SK-N-SH (cell line): ENCODE data around the gene CBX6. TPM values are rescaled to one million over a fixed set of nuclear protein-coding genes. Genes with fewer than 3 reads are reported as not detected.

Experiments
- CTCF ChIA-PET: fragments of 300-600, 350-600 bp; formaldehyde crosslinking; extraction: SDS; loops from one replicate; lab custom pipeline; 2021; lab: Yijun Ruan, JAX
- POLR2A ChIA-PET: fragments of 350-600 bp; sonication (Branson Sonifier 250); formaldehyde crosslinking; extraction: SDS; loops from one replicate; lab custom pipeline; 2020; ENCODE audit warnings: antibody characterized with exemption, inconsistent platforms; lab: Yijun Ruan, JAX
- DNase-seq: peaks from one replicate; pipeline ENCODE4 v3.0.0; 2012
- H2AFZ ChIP-seq: fragments of 200-600 bp; sonication (generic); 2 replicates; pipeline ENCODE4 v1.8.1; 2016; ENCODE audit warnings: antibody characterized with exemption, mild to moderate bottlenecking, low read depth
- H3F3A ChIP-seq: fragments of 200-600 bp; sonication (generic); replicated peaks from 2 replicates; pipeline ENCODE3; 2016; ENCODE audit warnings: antibody characterized with exemption, mild to moderate bottlenecking; ENCODE audit not compliant: insufficient read depth
- H3K27ac ChIP-seq, 2 experiments: fragments of 200-500 bp in 1 of 2; fragments of 200-600 bp in 1 of 2; sonication (Bioruptor generic) in 1 of 2; sonication (generic), shearing (Covaris generic) in 1 of 2; 2 replicates each; pipeline versions ENCODE4 v1.5.1 to v1.6.1; 2014 to 2016; ENCODE audit warnings: low read depth in 2 of 2, inconsistent platforms in 1 of 2, low read length in 1 of 2, mild to moderate bottlenecking in 1 of 2, mixed read lengths in 1 of 2
- H3K27me3 ChIP-seq: fragments of 200-600 bp; sonication (generic), shearing (Covaris generic); 2 replicates; pipeline ENCODE4 v1.6.1; 2016; ENCODE audit warnings: mixed run types; ENCODE audit not compliant: insufficient read depth
- H3K36me3 ChIP-seq, 2 experiments: fragments of 200-500 bp in 1 of 2; fragments of 200-600 bp in 1 of 2; sonication (Bioruptor generic) in 1 of 2; sonication (generic) in 1 of 2; replicated peaks in 1 of 2; 2 replicates each; pipeline versions ENCODE3 to v1.5.1; 2014 to 2016; ENCODE audit warnings: low read length in 1 of 2, mild to moderate bottlenecking in 1 of 2; ENCODE audit not compliant: insufficient read depth in 2 of 2, control insufficient read depth in 1 of 2
- H3K4me1 ChIP-seq, 2 experiments: fragments of 200-500 bp in 1 of 2; fragments of 200-600 bp in 1 of 2; sonication (Bioruptor generic) in 1 of 2; sonication (generic), shearing (Covaris generic) in 1 of 2; 2 replicates each; pipeline versions ENCODE4 v1.5.1 to v1.6.1; 2014 to 2016; ENCODE audit warnings: low read depth in 1 of 2, low read length in 1 of 2, mixed run types in 1 of 2; ENCODE audit not compliant: insufficient read depth in 2 of 2, control insufficient read depth in 1 of 2
- H3K4me2 ChIP-seq: fragments of 200-600 bp; sonication (generic), shearing (Covaris generic); 2 replicates; pipeline ENCODE4 v1.6.1; 2017; ENCODE audit warnings: mixed run types
- H3K4me3 ChIP-seq, 2 experiments: fragments of 200-500 bp in 1 of 2; fragments of 200-600 bp in 1 of 2; sonication (Bioruptor generic) in 1 of 2; sonication (generic), shearing (Covaris generic) in 1 of 2; 2 replicates each; pipeline versions ENCODE4 v1.5.1 to v1.8.1; 2014 to 2016; ENCODE audit warnings: low read depth in 2 of 2, inconsistent platforms in 1 of 2, low read length in 1 of 2, mild to moderate bottlenecking in 1 of 2, mixed read lengths in 1 of 2, moderate library complexity in 1 of 2
- H3K79me2 ChIP-seq: fragments of 200-600 bp; sonication (generic); 2 replicates; pipeline ENCODE4 v1.8.1; 2017; ENCODE audit warnings: mild to moderate bottlenecking; ENCODE audit not compliant: insufficient read depth
- H3K9ac ChIP-seq: fragments of 200-600 bp; sonication (generic); 2 replicates; pipeline ENCODE4 v1.6.1; 2017; ENCODE audit warnings: mixed run types
- H3K9me2 ChIP-seq: fragments of 200-600 bp; sonication (generic); 2 replicates; pipeline ENCODE4 v1.6.1; 2017; ENCODE audit warnings: mixed run types
- H3K9me3 ChIP-seq: fragments of 200-600 bp; sonication (generic); 2 replicates; pipeline ENCODE4 v1.6.1; 2017; ENCODE audit warnings: mixed run types, mild to moderate bottlenecking, moderate library complexity
- H4K20me1 ChIP-seq: fragments of 200-600 bp; sonication (generic); 2 replicates; pipeline ENCODE4 v1.6.1; 2017; ENCODE audit warnings: mild to moderate bottlenecking, mixed run types; ENCODE audit not compliant: insufficient read depth
- CHD2 ChIP-seq: fragments of 150-350 bp; IDR thresholded peaks from 2 replicates; pipeline ENCODE4 v1.6.1; 2018; ENCODE audit warnings: low read length; ENCODE audit not compliant: partially characterized antibody
- ELF1 ChIP-seq: IDR thresholded peaks from 2 replicates; pipeline ENCODE4 v1.4.0; 2012
- EP300 ChIP-seq, 2 experiments: IDR thresholded peaks; 2 replicates each; pipeline versions ENCODE4 v1.4.0 to v1.6.1; 2012; ENCODE audit warnings: borderline replicate concordance in 1 of 2, low read depth in 1 of 2, low read length in 1 of 2
- EZH2phosphoT487 ChIP-seq: fragments of 200-600 bp; sonication (generic); IDR thresholded peaks from 2 replicates; pipeline ENCODE4 v1.6.1; 2017; ENCODE audit warnings: low read depth, mixed run types, mild to moderate bottlenecking, antibody characterized with exemption, moderate library complexity, borderline replicate concordance
- FOSL2 ChIP-seq: IDR thresholded peaks from 2 replicates; pipeline ENCODE4 v1.4.0; 2012; ENCODE audit warnings: low read depth, mild to moderate bottlenecking, moderate library complexity, borderline replicate concordance
- IRF3 ChIP-seq: fragments of 150-350 bp; IDR thresholded peaks from 2 replicates; pipeline ENCODE4 v1.6.1; 2016; ENCODE audit warnings: mild to moderate bottlenecking, low read depth, low read length
- JUND ChIP-seq: IDR thresholded peaks from 2 replicates; pipeline ENCODE4 v1.4.0; 2012
- MEF2A ChIP-seq: IDR thresholded peaks from 2 replicates; pipeline ENCODE4 v1.4.0; 2012; ENCODE audit warnings: low read depth, borderline replicate concordance
- PBX3 ChIP-seq: IDR thresholded peaks from 2 replicates; pipeline ENCODE4; 2012
- POLR2AphosphoS5 ChIP-seq: IDR thresholded peaks from 2 replicates; pipeline ENCODE4 v1.6.1; 2012; ENCODE audit warnings: low read depth, low read length
- RCOR1 ChIP-seq: fragments of 150-350 bp; IDR thresholded peaks from 2 replicates; pipeline ENCODE4 v1.6.1; 2017; ENCODE audit warnings: antibody characterized with exemption, low read length
- SIN3A ChIP-seq: IDR thresholded peaks from 2 replicates; pipeline ENCODE4 v1.6.1; 2012; ENCODE audit warnings: low read depth, mild to moderate bottlenecking, low read length, moderate library complexity, borderline replicate concordance
- SMC3 ChIP-seq: IDR thresholded peaks from 2 replicates; pipeline ENCODE4 v1.6.1; 2012; ENCODE audit warnings: low read depth, low read length, improper control_type of control experiment
- TAF1 ChIP-seq: IDR thresholded peaks from 2 replicates; pipeline ENCODE4 v1.6.1; 2012; ENCODE audit warnings: low read depth, mild to moderate bottlenecking, low read length, moderate library complexity, borderline replicate concordance
- TEAD4 ChIP-seq: IDR thresholded peaks from 2 replicates; pipeline ENCODE4 v1.4.0; 2012; ENCODE audit warnings: mild to moderate bottlenecking, borderline replicate concordance; ENCODE audit not compliant: insufficient read depth
- YY1 ChIP-seq: IDR thresholded peaks from 2 replicates; pipeline ENCODE4 v1.4.0; 2012; ENCODE audit warnings: low read depth, mild to moderate bottlenecking
- WGBS: methylation state at CpG from one replicate; pipeline ENCODE4 v1.1.6; 2017; ENCODE audit warnings: low lambda C conversion rate; 5-methylcytosine and 5-hydroxymethylcytosine counted together
- polyA plus RNA-seq, 3 experiments: library from polyadenylated mRNA; depleted of rRNA; stranded (reverse); fragments of >200 nt; gene quantifications; 2 replicates each; pipeline ENCODE4 v1.2.3, GENCODE V29; 2012
- TF ChIP-seq, protein P1 (sequence below): fragments of 150-350 bp; IDR thresholded peaks from 2 replicates; pipeline ENCODE4 v1.6.1; 2017; ENCODE audit warnings: antibody characterized with exemption, low read length, low read depth, borderline replicate concordance
- TF ChIP-seq, protein P2 (sequence below): IDR thresholded peaks from 2 replicates; pipeline ENCODE4 v1.6.1; 2012; ENCODE audit warnings: mild to moderate bottlenecking, low read depth, low read length, moderate library complexity

Gene CBX6
- polyA plus RNA-seq, 1 of the 3 experiments (the other 2 are of a cell fraction): 5.4 TPM

- H3K36me3 ChIP-seq: no peaks in the 10 kb centered on the region
- no peak for DNase-seq
- TF ChIP-seq IRF3 (no peak), YY1 (no peak), EP300 (IDR thresholded peaks at IDR 0.05; ENCODE audit: borderline replicate concordance in 1 of 2, low read depth in 1 of 2, low read length in 1 of 2) (no peak), MEF2A (no peak), RCOR1 (no peak), SIN3A (no peak)
- TF ChIP-seq, protein P1, sequence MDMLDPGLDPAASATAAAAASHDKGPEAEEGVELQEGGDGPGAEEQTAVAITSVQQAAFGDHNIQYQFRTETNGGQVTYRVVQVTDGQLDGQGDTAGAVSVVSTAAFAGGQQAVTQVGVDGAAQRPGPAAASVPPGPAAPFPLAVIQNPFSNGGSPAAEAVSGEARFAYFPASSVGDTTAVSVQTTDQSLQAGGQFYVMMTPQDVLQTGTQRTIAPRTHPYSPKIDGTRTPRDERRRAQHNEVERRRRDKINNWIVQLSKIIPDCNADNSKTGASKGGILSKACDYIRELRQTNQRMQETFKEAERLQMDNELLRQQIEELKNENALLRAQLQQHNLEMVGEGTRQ: no peak
- no peaks in the 10 kb centered on the region for H3K9me3 ChIP-seq
- no peak overlapping the region for H3K27ac ChIP-seq
- peaks cover 12 to 13% of the 10 kb centered on the region in 2 experiments; a peak in 3 of 4 replicates for H3K4me1 ChIP-seq
- H3K9me2 ChIP-seq: no peaks in the 10 kb centered on the region
- H3K27me3 ChIP-seq: no peaks in the 10 kb centered on the region
- no peaks in the 10 kb centered on the region for H3K79me2 ChIP-seq
- H4K20me1 ChIP-seq: peaks cover 4% of the 10 kb centered on the region; the same call in 1 of the 2 replicates
- CTCF ChIA-PET: interaction anchor here (2.8 kb wide), 1 partner anchor 52 kb away, joined by 9 read pairs; no protein-coding TSS in a partner anchor
- H3K4me3 ChIP-seq: no peak overlapping the region
- H3F3A ChIP-seq: peaks cover 16% of the 10 kb centered on the region
- no peak overlapping the region for H3K9ac ChIP-seq
- no peak overlapping the region for H3K4me2 ChIP-seq
- POLR2A ChIA-PET: interaction anchor here (0.6 kb wide), 1 partner anchor 69 kb away, joined by 3 read pairs; no protein-coding TSS in a partner anchor
- H2AFZ ChIP-seq: no peak overlapping the region
- WGBS: 55% methylated on average over 4 of the region's 4 CpGs
Measured at GRCh38 chr22:38921806-38922205, 49.8 kb upstream of the CBX6 start.

- Histone ChIP-seq H4K20me1 (peaks cover 4% of the 10 kb centered on the region; the same call in 1 of the 2 replicates), H3K4me2 (no peak overlapping the region), H3K79me2 (no peaks in the 10 kb centered on the region), H3K36me3 (no peaks in the 10 kb centered on the region), H3K27ac (no peak overlapping the region), H3K9me2 (no peaks in the 10 kb centered on the region), H3F3A (peaks cover 16% of the 10 kb centered on the region), H2AFZ (no peak overlapping the region), H3K9me3 (no peaks in the 10 kb centered on the region), H3K9ac (no peak overlapping the region), H3K27me3 (no peaks in the 10 kb centered on the region), H3K4me3 (no peak overlapping the region), H3K4me1 (peaks cover 12 to 13% of the 10 kb centered on the region in 2 experiments; a peak in 3 of 4 replicates)
- ChIA-PET POLR2A (interaction anchor here (0.6 kb wide), 1 partner anchor 68 kb away, joined by 3 read pairs; no protein-coding TSS in a partner anchor), CTCF (interaction anchor here (2.8 kb wide), 1 partner anchor 51 kb away, joined by 9 read pairs; no protein-coding TSS in a partner anchor)
- 53% methylated on average over 4 of the region's 6 CpGs for WGBS
- no peak for TF ChIP-seq TAF1
- TF ChIP-seq RCOR1: no peak
- no peak for TF ChIP-seq EZH2phosphoT487
- TF ChIP-seq TEAD4: no peak
- TF ChIP-seq POLR2AphosphoS5: no peak
- no peak for TF ChIP-seq FOSL2
- no peak for TF ChIP-seq SMC3
- TF ChIP-seq, protein P2, sequence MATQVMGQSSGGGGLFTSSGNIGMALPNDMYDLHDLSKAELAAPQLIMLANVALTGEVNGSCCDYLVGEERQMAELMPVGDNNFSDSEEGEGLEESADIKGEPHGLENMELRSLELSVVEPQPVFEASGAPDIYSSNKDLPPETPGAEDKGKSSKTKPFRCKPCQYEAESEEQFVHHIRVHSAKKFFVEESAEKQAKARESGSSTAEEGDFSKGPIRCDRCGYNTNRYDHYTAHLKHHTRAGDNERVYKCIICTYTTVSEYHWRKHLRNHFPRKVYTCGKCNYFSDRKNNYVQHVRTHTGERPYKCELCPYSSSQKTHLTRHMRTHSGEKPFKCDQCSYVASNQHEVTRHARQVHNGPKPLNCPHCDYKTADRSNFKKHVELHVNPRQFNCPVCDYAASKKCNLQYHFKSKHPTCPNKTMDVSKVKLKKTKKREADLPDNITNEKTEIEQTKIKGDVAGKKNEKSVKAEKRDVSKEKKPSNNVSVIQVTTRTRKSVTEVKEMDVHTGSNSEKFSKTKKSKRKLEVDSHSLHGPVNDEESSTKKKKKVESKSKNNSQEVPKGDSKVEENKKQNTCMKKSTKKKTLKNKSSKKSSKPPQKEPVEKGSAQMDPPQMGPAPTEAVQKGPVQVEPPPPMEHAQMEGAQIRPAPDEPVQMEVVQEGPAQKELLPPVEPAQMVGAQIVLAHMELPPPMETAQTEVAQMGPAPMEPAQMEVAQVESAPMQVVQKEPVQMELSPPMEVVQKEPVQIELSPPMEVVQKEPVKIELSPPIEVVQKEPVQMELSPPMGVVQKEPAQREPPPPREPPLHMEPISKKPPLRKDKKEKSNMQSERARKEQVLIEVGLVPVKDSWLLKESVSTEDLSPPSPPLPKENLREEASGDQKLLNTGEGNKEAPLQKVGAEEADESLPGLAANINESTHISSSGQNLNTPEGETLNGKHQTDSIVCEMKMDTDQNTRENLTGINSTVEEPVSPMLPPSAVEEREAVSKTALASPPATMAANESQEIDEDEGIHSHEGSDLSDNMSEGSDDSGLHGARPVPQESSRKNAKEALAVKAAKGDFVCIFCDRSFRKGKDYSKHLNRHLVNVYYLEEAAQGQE: no peak
- no peak for TF ChIP-seq CHD2
- TF ChIP-seq JUND: no peak
- no peak for TF ChIP-seq PBX3
- TF ChIP-seq SIN3A: no peak
- no peak for TF ChIP-seq ELF1
- no peak for DNase-seq
Measured at GRCh38 chr22:38921120-38921519, 49.1 kb upstream of the CBX6 start.
